Measurements from ENCODE around the gene OR7G1. TPM values are rescaled to one million over a fixed set of nuclear protein-coding genes. Genes with fewer than 3 reads are reported as not detected.

Gene OR7G1
- polyA plus RNA-seq, 1 donor (not counting 4 experiments of a cell fraction or from before 2014, with no cell fraction given): not detected

DNA sequence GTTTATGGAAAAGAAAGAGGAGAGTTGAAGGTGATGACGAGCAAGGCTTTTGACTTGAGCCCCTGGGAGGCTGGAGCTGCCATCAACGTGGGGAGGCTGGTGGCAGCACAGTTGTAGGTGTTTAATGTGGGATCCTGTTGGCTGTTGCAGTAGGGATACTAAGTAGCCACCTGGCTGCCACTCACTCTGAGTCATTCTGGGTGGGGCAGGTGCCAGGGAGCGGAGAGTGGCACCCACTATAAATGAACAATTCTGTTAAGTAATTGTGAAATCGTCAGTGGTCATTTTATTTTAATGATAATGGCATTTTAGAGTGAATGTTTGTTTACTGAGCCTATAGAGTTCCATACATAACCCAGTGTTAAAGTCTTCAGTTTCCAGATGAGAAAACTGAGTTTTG is 34.4 kb upstream of the OR7G1 start:
- Histone ChIP-seq H3K79me2 (ENCODE audit: control insufficient read depth, insufficient read depth, low read length) (peaks cover 96% of the 10 kb centered on the region), H3K4me2 (ENCODE audit: control insufficient read depth, extremely low read depth, insufficient read depth, low read depth, low read length) (no peak overlapping the region), H3K27me3 (ENCODE audit: control insufficient read depth, extremely low read depth, insufficient read depth, low read length) (no peaks in the 10 kb centered on the region), H4K20me1 (ENCODE audit: control insufficient read depth, extremely low read depth, insufficient read depth, low read length) (no peaks in the 10 kb centered on the region), H3K4me1 (ENCODE audit: control insufficient read depth, extremely low read depth, insufficient read depth, low read length) (peaks cover 2% of the 10 kb centered on the region), H3K9ac (ENCODE audit: control insufficient read depth, extremely low read depth, insufficient read depth, low read length) (no peak overlapping the region), H3K27ac (ENCODE audit: control insufficient read depth, insufficient read depth, low read length) (no peak overlapping the region), H3K4me3 (ENCODE audit: control insufficient read depth in 2 of 3, extremely low read depth in 1 of 3, insufficient read depth in 2 of 3, low read depth in 1 of 3, low read length in 3 of 3) (no peak overlapping the region), H3K9me1 (ENCODE audit: control insufficient read depth, extremely low read depth, insufficient read depth, low read length) (no peaks in the 10 kb centered on the region), H2AFZ (ENCODE audit: control insufficient read depth, low read length) (no peak overlapping the region), H3K9me3 (ENCODE audit: control insufficient read depth, low read depth, low read length) (peaks cover 11% of the 10 kb centered on the region), H3K36me3 (ENCODE audit: control insufficient read depth in 2 of 2, extremely low read depth in 1 of 2, insufficient read depth in 2 of 2, low read length in 2 of 2) (peaks cover 4 to 11% of the 10 kb centered on the region in 2 experiments)
- DNase-seq (ENCODE audit: low read depth, low spot score) (no peak), FAIRE-seq (no peak)
- TF ChIP-seq, protein P1, sequence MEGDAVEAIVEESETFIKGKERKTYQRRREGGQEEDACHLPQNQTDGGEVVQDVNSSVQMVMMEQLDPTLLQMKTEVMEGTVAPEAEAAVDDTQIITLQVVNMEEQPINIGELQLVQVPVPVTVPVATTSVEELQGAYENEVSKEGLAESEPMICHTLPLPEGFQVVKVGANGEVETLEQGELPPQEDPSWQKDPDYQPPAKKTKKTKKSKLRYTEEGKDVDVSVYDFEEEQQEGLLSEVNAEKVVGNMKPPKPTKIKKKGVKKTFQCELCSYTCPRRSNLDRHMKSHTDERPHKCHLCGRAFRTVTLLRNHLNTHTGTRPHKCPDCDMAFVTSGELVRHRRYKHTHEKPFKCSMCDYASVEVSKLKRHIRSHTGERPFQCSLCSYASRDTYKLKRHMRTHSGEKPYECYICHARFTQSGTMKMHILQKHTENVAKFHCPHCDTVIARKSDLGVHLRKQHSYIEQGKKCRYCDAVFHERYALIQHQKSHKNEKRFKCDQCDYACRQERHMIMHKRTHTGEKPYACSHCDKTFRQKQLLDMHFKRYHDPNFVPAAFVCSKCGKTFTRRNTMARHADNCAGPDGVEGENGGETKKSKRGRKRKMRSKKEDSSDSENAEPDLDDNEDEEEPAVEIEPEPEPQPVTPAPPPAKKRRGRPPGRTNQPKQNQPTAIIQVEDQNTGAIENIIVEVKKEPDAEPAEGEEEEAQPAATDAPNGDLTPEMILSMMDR (optimal IDR thresholded peaks at IDR 0.05 in 1 of 3, IDR thresholded peaks at IDR 0.05 in 1 of 3, conservative IDR thresholded peaks at IDR 0.05 in 1 of 3; ENCODE audit: extremely low read depth in 1 of 3, insufficient read depth in 2 of 3, low read length in 3 of 3): no peak
- no peak for TF ChIP-seq EZH2 (IDR thresholded peaks at IDR 0.05; ENCODE audit: low read length)
- dilution Hi-C loops (cut with MboI; ENCODE audit: extremely low pct_ligation_motif_present, low sequenced_read_pairs): no loop called here

DNA sequence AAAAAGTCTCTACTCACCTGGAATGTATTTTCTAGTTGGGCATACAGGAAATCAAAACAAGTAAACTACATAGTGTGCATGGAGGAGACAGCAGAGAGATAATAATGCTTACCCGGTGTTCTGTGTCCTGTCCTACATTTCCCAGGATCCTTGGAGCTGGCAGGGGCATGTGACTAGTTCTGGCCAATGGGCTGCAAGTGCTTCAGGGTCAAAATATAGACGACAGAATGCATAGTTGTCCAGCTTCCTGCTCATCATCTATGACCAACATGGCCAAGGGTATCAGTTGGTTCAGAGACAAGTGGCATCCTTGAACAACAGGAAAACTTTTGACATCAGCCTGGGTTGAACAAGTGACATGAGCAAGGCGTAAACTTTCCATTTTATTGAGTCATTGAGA is 33.1 kb upstream of the OR7G1 start:
- Histone ChIP-seq H3K9me1 (ENCODE audit: control insufficient read depth, extremely low read depth, insufficient read depth, low read length) (no peaks in the 10 kb centered on the region), H3K9me3 (ENCODE audit: control insufficient read depth, low read depth, low read length) (peaks cover 15% of the 10 kb centered on the region), H3K4me2 (ENCODE audit: control insufficient read depth, extremely low read depth, insufficient read depth, low read depth, low read length) (no peak overlapping the region), H3K27me3 (ENCODE audit: control insufficient read depth, extremely low read depth, insufficient read depth, low read length) (no peaks in the 10 kb centered on the region), H3K27ac (ENCODE audit: control insufficient read depth, insufficient read depth, low read length) (no peak overlapping the region), H4K20me1 (ENCODE audit: control insufficient read depth, extremely low read depth, insufficient read depth, low read length) (no peaks in the 10 kb centered on the region), H3K4me1 (ENCODE audit: control insufficient read depth, extremely low read depth, insufficient read depth, low read length) (peaks cover 2% of the 10 kb centered on the region), H3K36me3 (ENCODE audit: control insufficient read depth in 2 of 2, extremely low read depth in 1 of 2, insufficient read depth in 2 of 2, low read length in 2 of 2) (peaks cover 4 to 13% of the 10 kb centered on the region in 2 experiments), H3K79me2 (ENCODE audit: control insufficient read depth, insufficient read depth, low read length) (peaks cover 96% of the 10 kb centered on the region), H3K9ac (ENCODE audit: control insufficient read depth, extremely low read depth, insufficient read depth, low read length) (no peak overlapping the region), H3K4me3 (ENCODE audit: control insufficient read depth in 2 of 3, extremely low read depth in 1 of 3, insufficient read depth in 2 of 3, low read depth in 1 of 3, low read length in 3 of 3) (no peak overlapping the region), H2AFZ (ENCODE audit: control insufficient read depth, low read length) (no peak overlapping the region)
- TF ChIP-seq EZH2 (IDR thresholded peaks at IDR 0.05; ENCODE audit: low read length): no peak
- TF ChIP-seq, protein P1 (optimal IDR thresholded peaks at IDR 0.05 in 1 of 3, IDR thresholded peaks at IDR 0.05 in 1 of 3, conservative IDR thresholded peaks at IDR 0.05 in 1 of 3; ENCODE audit: extremely low read depth in 1 of 3, insufficient read depth in 2 of 3, low read length in 3 of 3): no peak
- dilution Hi-C loops (cut with MboI; ENCODE audit: extremely low pct_ligation_motif_present, low sequenced_read_pairs): no loop called here
- FAIRE-seq (no peak), DNase-seq (ENCODE audit: low read depth, low spot score) (no peak)
